Measurements from ENCODE around the gene FAM78B.

Gene FAM78B

GRCh38 chr1:166156674-166157073 is 10.1 kb downstream of the FAM78B start:
- Histone ChIP-seq H3K4me3 (ENCODE audit: low read length, poor library complexity, severe bottlenecking) (no peak overlapping the region), H3K9ac (ENCODE audit: low read depth, low read length, poor library complexity, severe bottlenecking) (no peak overlapping the region), H3K9me3 (ENCODE audit: insufficient read depth, low read depth, low read length) (no peaks in the 10 kb centered on the region), H3K4me1 (ENCODE audit: insufficient read depth, low read length, poor library complexity, severe bottlenecking) (no peaks in the 10 kb centered on the region), H4K20me1 (ENCODE audit: insufficient read depth, low read length, poor library complexity, severe bottlenecking) (no peaks in the 10 kb centered on the region), H3K27me3 (ENCODE audit: insufficient read depth, low read length, poor library complexity, severe bottlenecking) (no peaks in the 10 kb centered on the region), H2AFZ (ENCODE audit: low read length) (no peak overlapping the region), H3K4me2 (ENCODE audit: low read depth, low read length, poor library complexity, severe bottlenecking) (no peak overlapping the region), H3K79me2 (ENCODE audit: insufficient read depth, low read length) (no peaks in the 10 kb centered on the region), H3K9me2 (replicated peaks; ENCODE audit: low read depth, low read length) (no peaks in the 10 kb centered on the region), H3K36me3 (ENCODE audit: insufficient read depth, low read length) (no peaks in the 10 kb centered on the region), H3F3A (ENCODE audit: low read depth) (no peaks in the 10 kb centered on the region)
- TF ChIP-seq CTCF (conservative IDR thresholded peaks at IDR 0.05; ENCODE audit: low read length) (no peak), EZH2phosphoT487 (IDR thresholded peaks at IDR 0.05; ENCODE audit: borderline replicate concordance) (no peak)

- H3K4me1 ChIP-seq (ENCODE audit: insufficient read depth, low read length, poor library complexity, severe bottlenecking): no peaks in the 10 kb centered on the region
- H3K36me3 ChIP-seq (ENCODE audit: insufficient read depth, low read length): no peaks in the 10 kb centered on the region
- no peak for TF ChIP-seq EZH2phosphoT487 (IDR thresholded peaks at IDR 0.05; ENCODE audit: borderline replicate concordance)
- TF ChIP-seq CTCF (conservative IDR thresholded peaks at IDR 0.05; ENCODE audit: low read length): no peak
- no peaks in the 10 kb centered on the region for H4K20me1 ChIP-seq (ENCODE audit: insufficient read depth, low read length, poor library complexity, severe bottlenecking)
- H3K4me3 ChIP-seq (ENCODE audit: low read length, poor library complexity, severe bottlenecking): no peak overlapping the region
- no peaks in the 10 kb centered on the region for H3K9me3 ChIP-seq (ENCODE audit: insufficient read depth, low read depth, low read length)
- H3K79me2 ChIP-seq (ENCODE audit: insufficient read depth, low read length): no peaks in the 10 kb centered on the region
- H3K27me3 ChIP-seq (ENCODE audit: insufficient read depth, low read length, poor library complexity, severe bottlenecking): no peaks in the 10 kb centered on the region
- no peak overlapping the region for H2AFZ ChIP-seq (ENCODE audit: low read length)
- no peaks in the 10 kb centered on the region for H3K9me2 ChIP-seq (replicated peaks; ENCODE audit: low read depth, low read length)
- no peak overlapping the region for H3K4me2 ChIP-seq (ENCODE audit: low read depth, low read length, poor library complexity, severe bottlenecking)
- H3F3A ChIP-seq (ENCODE audit: low read depth): no peaks in the 10 kb centered on the region
- H3K9ac ChIP-seq (ENCODE audit: low read depth, low read length, poor library complexity, severe bottlenecking): no peak overlapping the region
These were observed 11.7 kb downstream of the FAM78B start for GRCh38 chr1:166155108-166155507.

- TF ChIP-seq CTCF (conservative IDR thresholded peaks at IDR 0.05; ENCODE audit: low read length): no peak
- TF ChIP-seq EZH2phosphoT487 (IDR thresholded peaks at IDR 0.05; ENCODE audit: borderline replicate concordance): no peak
These were observed 13.1 kb downstream of the FAM78B start for GRCh38 chr1:166153525-166154314.

More at GRCh38 chr1:166153525-166154314, 13.1 kb downstream of the FAM78B start:
- Histone ChIP-seq H3K36me3 (ENCODE audit: insufficient read depth, low read length) (no peaks in the 10 kb centered on the region), H2AFZ (ENCODE audit: low read length) (no peak overlapping the region), H3F3A (ENCODE audit: low read depth) (no peaks in the 10 kb centered on the region), H3K9me3 (ENCODE audit: insufficient read depth, low read depth, low read length) (no peaks in the 10 kb centered on the region), H3K4me3 (ENCODE audit: low read length, poor library complexity, severe bottlenecking) (no peak overlapping the region), H3K4me2 (ENCODE audit: low read depth, low read length, poor library complexity, severe bottlenecking) (no peak overlapping the region), H3K27me3 (ENCODE audit: insufficient read depth, low read length, poor library complexity, severe bottlenecking) (no peaks in the 10 kb centered on the region), H3K79me2 (ENCODE audit: insufficient read depth, low read length) (no peaks in the 10 kb centered on the region), H3K9me2 (replicated peaks; ENCODE audit: low read depth, low read length) (no peaks in the 10 kb centered on the region), H3K4me1 (ENCODE audit: insufficient read depth, low read length, poor library complexity, severe bottlenecking) (no peaks in the 10 kb centered on the region), H3K9ac (ENCODE audit: low read depth, low read length, poor library complexity, severe bottlenecking) (no peak overlapping the region), H4K20me1 (ENCODE audit: insufficient read depth, low read length, poor library complexity, severe bottlenecking) (no peaks in the 10 kb centered on the region)
